ENCODE results near the gene SRPX.

DNA sequence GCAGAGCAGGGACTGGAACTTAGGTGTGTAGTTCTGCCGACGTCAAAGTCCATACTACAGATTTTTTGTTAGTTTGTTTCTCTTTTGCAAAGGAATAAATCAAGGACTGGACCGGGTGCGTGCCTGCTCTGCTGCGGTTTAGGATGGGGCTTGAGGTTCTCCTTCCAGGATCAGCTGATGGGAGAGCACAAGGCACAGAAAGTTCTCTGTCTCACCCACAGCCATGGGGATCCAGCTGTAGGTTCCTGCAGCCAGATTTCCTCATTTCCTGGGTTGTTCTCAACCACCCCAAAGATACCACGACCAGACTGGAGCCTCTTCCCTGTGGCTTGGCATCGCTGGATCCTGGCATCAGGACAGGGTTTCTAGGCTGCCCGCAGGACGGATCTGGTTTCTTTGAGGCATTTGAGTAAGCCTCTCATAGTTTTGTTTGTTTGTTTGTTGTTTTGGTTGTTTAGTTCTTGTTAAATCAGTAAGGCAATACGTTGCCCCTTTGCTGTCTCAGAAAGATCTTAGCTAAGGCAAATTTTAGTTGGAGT is 789 bp upstream of the SRPX start:
- TF ChIP-seq, protein P1, sequence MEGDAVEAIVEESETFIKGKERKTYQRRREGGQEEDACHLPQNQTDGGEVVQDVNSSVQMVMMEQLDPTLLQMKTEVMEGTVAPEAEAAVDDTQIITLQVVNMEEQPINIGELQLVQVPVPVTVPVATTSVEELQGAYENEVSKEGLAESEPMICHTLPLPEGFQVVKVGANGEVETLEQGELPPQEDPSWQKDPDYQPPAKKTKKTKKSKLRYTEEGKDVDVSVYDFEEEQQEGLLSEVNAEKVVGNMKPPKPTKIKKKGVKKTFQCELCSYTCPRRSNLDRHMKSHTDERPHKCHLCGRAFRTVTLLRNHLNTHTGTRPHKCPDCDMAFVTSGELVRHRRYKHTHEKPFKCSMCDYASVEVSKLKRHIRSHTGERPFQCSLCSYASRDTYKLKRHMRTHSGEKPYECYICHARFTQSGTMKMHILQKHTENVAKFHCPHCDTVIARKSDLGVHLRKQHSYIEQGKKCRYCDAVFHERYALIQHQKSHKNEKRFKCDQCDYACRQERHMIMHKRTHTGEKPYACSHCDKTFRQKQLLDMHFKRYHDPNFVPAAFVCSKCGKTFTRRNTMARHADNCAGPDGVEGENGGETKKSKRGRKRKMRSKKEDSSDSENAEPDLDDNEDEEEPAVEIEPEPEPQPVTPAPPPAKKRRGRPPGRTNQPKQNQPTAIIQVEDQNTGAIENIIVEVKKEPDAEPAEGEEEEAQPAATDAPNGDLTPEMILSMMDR (IDR thresholded peaks at IDR 0.05), result no peak
- no peak for TF ChIP-seq POLR2A (IDR thresholded peaks at IDR 0.05)
- TF ChIP-seq EP300 (IDR thresholded peaks at IDR 0.05), result no peak

All from tibial nerve (tissue), 4 donors.